ENCODE data around the gene SNX9.
"Not testable (repeated sequence)": the region's sequence is repeated elsewhere in the genome, so short reads cannot be mapped to it uniquely, and the experiment has no call there.

Gene SNX9

GRCh38 chr6:157929076-157929475 lies 106.0 kb downstream of the SNX9 start:
- DNase-seq: no peak

GRCh38 chr6:157929765-157930319 lies 106.8 kb downstream of the SNX9 start:
- DNase-seq: no peak

- DNase-seq: no peak
Observed at GRCh38 chr6:157935786-157936185, 112.7 kb downstream of the SNX9 start.

- no peak for DNase-seq
Observed at GRCh38 chr6:157937318-157937717, 114.3 kb downstream of the SNX9 start.

GRCh38 chr6:157937916-157938315 lies 114.9 kb downstream of the SNX9 start:
- no peak for DNase-seq

GRCh38 chr6:157940375-157941036 lies 117.5 kb downstream of the SNX9 start:
- not testable (repeated sequence) for DNase-seq

GRCh38 chr6:157941101-157941863 lies 118.2 kb downstream of the SNX9 start:
- DNase-seq: no peak

- DNase-seq: no peak
Observed at GRCh38 chr6:157942351-157942750, 119.3 kb downstream of the SNX9 start.

- no peak for DNase-seq
Observed at GRCh38 chr6:157943249-157943963, 120.4 kb downstream of the SNX9 start.

- DNase-seq: no peak
Observed at GRCh38 chr6:157943964-157944283, 120.9 kb downstream of the SNX9 start.

- no peak for DNase-seq
Observed at GRCh38 chr6:157944983-157945931, 122.2 kb downstream of the SNX9 start.

- DNase-seq: no peak
Observed at GRCh38 chr6:157946053-157946617, 123.1 kb downstream of the SNX9 start.

- DNase-seq: no peak
Observed at GRCh38 chr6:157946865-157947532, 124.0 kb downstream of the SNX9 start.

- not testable (repeated sequence) for DNase-seq
Observed at GRCh38 chr6:157950899-157951298, 127.9 kb downstream of the SNX9 start.

- DNase-seq: no peak
Observed at GRCh38 chr6:157951828-157952227, 128.8 kb downstream of the SNX9 start.

- no peak for DNase-seq
Observed at GRCh38 chr6:157952861-157953351, 129.9 kb downstream of the SNX9 start.

- DNase-seq: no peak
Observed at GRCh38 chr6:157953580-157954091, 130.6 kb downstream of the SNX9 start.

- no peak for DNase-seq
Observed at GRCh38 chr6:157954150-157955117, 131.4 kb downstream of the SNX9 start.

GRCh38 chr6:157955675-157956074 lies 132.6 kb downstream of the SNX9 start:
- DNase-seq: no peak

Data from CD4-positive, alpha-beta T cell treated with Interleukin-1 beta for 1 hour (primary cell).